MM.1S (cell line): Measurements from ENCODE around the gene KCNK2.

Experiments used
- DNase-seq: peaks from one replicate; pipeline ENCODE4 v3.0.0-alpha.2; 2015
- H2AFZ ChIP-seq: fragments of 300-600 bp; sonication (generic); 2 replicates; pipeline ENCODE4 v1.6.0; 2016; ENCODE audit warnings: antibody characterized with exemption, low read length
- H3F3A ChIP-seq: fragments of 300-600 bp; sonication (generic); 2 replicates; pipeline ENCODE4 v1.6.1; 2016; ENCODE audit warnings: mild to moderate bottlenecking, antibody characterized with exemption, low read length, moderate library complexity, mixed read lengths; ENCODE audit not compliant: insufficient read depth
- H3K27ac ChIP-seq: fragments of 300-600 bp; sonication (generic); 2 replicates; pipeline ENCODE4 v1.5.1; 2016; ENCODE audit warnings: mild to moderate bottlenecking, low read length
- H3K27me3 ChIP-seq: fragments of 300-600 bp; sonication (generic); replicated peaks from 2 replicates; pipeline ENCODE4 v1.6.0; 2016; ENCODE audit warnings: low read length; ENCODE audit not compliant: insufficient read depth
- H3K36me3 ChIP-seq: fragments of 300-600 bp; sonication (generic); replicated peaks from 2 replicates; pipeline ENCODE4 v1.6.1; 2016; ENCODE audit warnings: mild to moderate bottlenecking, low read length, mixed read lengths; ENCODE audit not compliant: insufficient read depth
- H3K4me1 ChIP-seq: fragments of 300-600 bp; sonication (generic); 2 replicates; pipeline ENCODE4 v1.6.1; 2016; ENCODE audit warnings: low read length, mixed read lengths
- H3K4me2 ChIP-seq: fragments of 300-600 bp; sonication (generic); 2 replicates; pipeline ENCODE4 v1.6.0; 2016; ENCODE audit warnings: low read depth, low read length
- H3K4me3 ChIP-seq: fragments of 300-600 bp; sonication (generic); 2 replicates; pipeline ENCODE4 v1.5.1; 2016; ENCODE audit warnings: low read length, mixed read lengths
- H3K79me2 ChIP-seq: fragments of 300-600 bp; sonication (generic); 2 replicates; pipeline ENCODE4 v1.6.1; 2016; ENCODE audit warnings: mixed run types, low read length, mixed read lengths
- H3K9ac ChIP-seq: fragments of 300-600 bp; sonication (generic); 2 replicates; pipeline ENCODE4 v1.6.1; 2016; ENCODE audit warnings: low read length, mixed read lengths
- H3K9me2 ChIP-seq: fragments of 300-600 bp; sonication (generic); replicated peaks from 2 replicates; pipeline ENCODE4 v1.6.1; 2016; ENCODE audit warnings: mild to moderate bottlenecking, low read length, mixed read lengths; ENCODE audit not compliant: insufficient read depth
- H3K9me3 ChIP-seq: fragments of 300-600 bp; sonication (generic); replicated peaks from 2 replicates; pipeline ENCODE4 v1.6.1; 2016; ENCODE audit warnings: mild to moderate bottlenecking, low read length, mixed read lengths; ENCODE audit not compliant: insufficient read depth
- H4K20me1 ChIP-seq: fragments of 300-600 bp; sonication (generic); 2 replicates; pipeline ENCODE4 v1.6.1; 2016; ENCODE audit warnings: mild to moderate bottlenecking, low read length, moderate library complexity, mixed read lengths; ENCODE audit not compliant: insufficient read depth
- CTCF ChIP-seq: fragments of 300-600 bp; sonication (generic); IDR thresholded peaks from 2 replicates; pipeline ENCODE4 v1.5.1; 2016; ENCODE audit warnings: antibody characterized with exemption, low read length, mixed read lengths
- EZH2 ChIP-seq: fragments of 300-600 bp; sonication (generic); optimal IDR thresholded peaks from 2 replicates; pipeline ENCODE3; 2017; ENCODE audit warnings: low read depth, mild to moderate bottlenecking, antibody characterized with exemption, low read length, mixed read lengths
- EZH2phosphoT487 ChIP-seq: fragments of 300-600 bp; sonication (generic); IDR thresholded peaks from 2 replicates; pipeline ENCODE4 v1.6.1; 2018; ENCODE audit warnings: antibody characterized with exemption, low read length

Gene KCNK2

GRCh38 chr1:215188302-215188950, 105.9 kb downstream of the KCNK2 start:
- H3K9me2 ChIP-seq: no peaks in the 10 kb centered on the region
- TF ChIP-seq EZH2phosphoT487: no peak
- no peak for TF ChIP-seq EZH2
- no peak for TF ChIP-seq CTCF
- H3K4me3 ChIP-seq: no peak overlapping the region
- no peaks in the 10 kb centered on the region for H4K20me1 ChIP-seq
- H3K79me2 ChIP-seq: no peaks in the 10 kb centered on the region
- no peaks in the 10 kb centered on the region for H3K4me1 ChIP-seq
- no peak overlapping the region for H3K4me2 ChIP-seq
- no peak overlapping the region for H2AFZ ChIP-seq
- H3K9me3 ChIP-seq: no peaks in the 10 kb centered on the region
- no peaks in the 10 kb centered on the region for H3K36me3 ChIP-seq
- no peaks in the 10 kb centered on the region for H3F3A ChIP-seq
- no peak overlapping the region for H3K9ac ChIP-seq
- no peaks in the 10 kb centered on the region for H3K27me3 ChIP-seq
- H3K27ac ChIP-seq: no peak overlapping the region
- no peak for DNase-seq

- no peak for DNase-seq
- Histone ChIP-seq H3K9me2 (no peaks in the 10 kb centered on the region), H3K9ac (no peak overlapping the region), H3K36me3 (no peaks in the 10 kb centered on the region), H3F3A (no peaks in the 10 kb centered on the region), H3K9me3 (no peaks in the 10 kb centered on the region), H2AFZ (no peak overlapping the region), H3K4me1 (no peaks in the 10 kb centered on the region), H3K4me3 (no peak overlapping the region), H3K27ac (no peak overlapping the region), H4K20me1 (no peaks in the 10 kb centered on the region), H3K4me2 (no peak overlapping the region), H3K27me3 (no peaks in the 10 kb centered on the region), H3K79me2 (no peaks in the 10 kb centered on the region)
- TF ChIP-seq EZH2 (no peak), CTCF (no peak), EZH2phosphoT487 (no peak)
These were observed 109.8 kb downstream of the KCNK2 start for GRCh38 chr1:215192306-215192705.

GRCh38 chr1:215198021-215198420, 115.5 kb downstream of the KCNK2 start:
- Histone ChIP-seq H3K36me3 (no peaks in the 10 kb centered on the region), H2AFZ (no peak overlapping the region), H3K9ac (no peak overlapping the region), H3K4me2 (no peak overlapping the region), H3K79me2 (no peaks in the 10 kb centered on the region), H3F3A (no peaks in the 10 kb centered on the region), H3K9me3 (no peaks in the 10 kb centered on the region), H3K4me3 (no peak overlapping the region), H3K9me2 (no peaks in the 10 kb centered on the region), H3K27ac (no peak overlapping the region), H4K20me1 (no peaks in the 10 kb centered on the region), H3K4me1 (no peaks in the 10 kb centered on the region), H3K27me3 (no peaks in the 10 kb centered on the region)
- TF ChIP-seq EZH2: no peak
- TF ChIP-seq CTCF: no peak
- TF ChIP-seq EZH2phosphoT487: no peak
- DNase-seq: no peak
